Urothelium cell line (cell line): ENCODE data around the gene CLK1.

Experiments
- DNase-seq: peaks from one replicate; pipeline ENCODE4 v3.0.0; 2011; ENCODE audit warnings: low spot score, mixed read lengths
- FAIRE-seq: peaks from 2 replicates; lab custom pipeline; 2011; peaks lifted over from hg19 to GRCh38; lab: Jason Lieb, UNC

The CLK1 gene

DNA sequence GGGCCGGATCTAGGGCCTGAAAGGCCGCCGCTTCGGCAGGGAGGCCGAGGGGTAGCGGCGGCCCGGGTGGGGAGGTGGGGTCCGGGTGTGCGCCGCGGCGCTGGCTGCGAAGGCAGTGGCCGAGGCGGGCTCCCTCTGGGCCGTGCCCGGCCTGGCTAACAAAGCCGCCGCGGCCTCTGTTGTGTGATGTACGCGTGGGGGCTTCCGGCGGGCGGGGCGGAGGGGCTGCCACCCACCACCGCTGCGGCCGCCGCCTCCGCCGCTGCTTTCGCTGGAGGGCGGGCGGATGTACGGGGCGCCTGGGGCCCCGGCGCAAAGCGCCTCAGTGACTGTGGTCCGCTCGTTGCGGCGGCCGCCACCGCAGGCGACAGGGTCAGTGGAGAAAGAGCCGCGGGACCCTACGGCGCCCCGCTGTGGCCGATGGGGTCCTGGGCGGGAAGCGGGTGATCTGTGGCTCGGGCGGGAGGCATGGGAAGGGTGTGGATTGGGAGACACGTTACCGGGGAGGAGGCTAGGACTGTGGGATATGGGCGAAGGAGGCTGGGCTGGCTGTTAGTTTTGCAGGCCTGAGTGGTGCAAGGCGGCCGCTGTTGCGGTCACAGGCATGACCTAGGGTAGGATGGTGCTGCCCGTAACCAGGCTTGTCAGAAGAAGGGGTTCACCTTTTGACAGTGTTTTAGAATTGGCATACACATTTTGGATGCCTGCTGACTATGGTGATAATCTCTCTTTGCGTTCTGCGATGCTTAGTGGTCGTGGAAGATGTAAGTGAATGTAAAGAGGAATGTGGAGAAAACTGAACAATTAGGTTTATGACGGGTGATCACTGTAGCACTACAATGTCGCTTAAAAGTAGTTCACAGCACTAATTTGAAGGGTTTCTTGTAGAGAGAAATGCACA is 52.1 kb downstream of the CLK1 start:
- peak; percentile 75 for DNase-seq
- FAIRE-seq, result no peak

DNA sequence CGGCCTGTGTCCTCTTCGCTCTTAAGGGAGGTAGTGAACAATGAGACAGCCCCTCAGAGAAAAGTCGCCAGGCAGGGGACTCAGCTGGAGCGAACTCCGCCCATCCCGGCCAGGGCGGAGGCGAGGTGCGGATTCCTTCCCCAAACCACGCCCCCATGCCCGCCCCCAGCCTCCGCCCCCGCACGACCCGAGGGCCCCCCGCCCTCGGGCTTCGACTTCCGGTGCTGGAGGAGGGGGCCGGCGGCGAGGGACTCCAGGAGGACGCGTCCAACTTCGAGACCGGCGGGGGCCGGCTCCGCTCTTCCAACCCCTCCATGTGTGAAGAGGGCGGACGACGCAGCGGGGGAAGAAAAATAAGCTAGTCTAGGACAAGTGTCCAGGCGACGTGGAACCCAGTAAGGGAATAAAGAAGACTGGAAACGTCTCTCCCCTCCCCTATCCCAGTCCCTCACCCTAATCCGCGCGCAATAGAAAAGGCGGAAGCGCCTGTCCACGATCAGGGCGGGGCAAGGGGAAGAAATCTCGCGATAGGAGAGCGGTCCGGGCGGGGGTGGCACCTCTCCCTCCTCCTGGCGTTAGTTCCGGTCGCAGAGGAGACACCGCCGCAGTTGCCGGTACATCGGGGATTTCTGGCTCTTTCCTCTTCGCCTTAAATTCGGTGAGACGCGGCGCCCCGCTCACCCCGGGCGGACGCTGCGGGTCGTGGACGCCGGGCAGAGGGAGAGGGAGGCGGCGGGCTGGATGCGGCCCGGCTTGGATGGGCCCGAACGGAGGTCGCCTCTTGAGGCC is 52.9 kb downstream of the CLK1 start, which contains the start of gene BZW1:
Gene BZW1, plus strand, starts transcription at position 578 of the 789 bp plus-strand sequence. CDS start 1,308 bp downstream, outside the sequence.
- DNase-seq (peak; percentile 99), FAIRE-seq (peak; percentile 56)

DNA sequence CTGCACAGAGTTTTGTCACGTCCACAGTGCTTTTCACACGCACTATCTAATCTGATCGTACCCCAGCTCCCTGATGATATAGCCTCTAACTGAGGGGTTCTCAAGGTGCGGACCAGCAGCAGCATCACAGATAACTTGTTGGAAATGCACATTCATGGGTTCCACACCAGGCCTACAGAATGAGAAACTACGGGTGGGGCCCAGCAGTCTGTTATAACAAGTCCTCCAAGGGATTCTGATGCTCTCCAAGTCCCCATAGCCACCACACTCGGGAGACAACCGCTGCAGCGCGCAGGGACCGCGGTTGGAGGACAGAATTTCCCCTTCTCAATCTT is 53.5 kb downstream of the CLK1 start:
- FAIRE-seq (no peak), DNase-seq (no peak)

DNA sequence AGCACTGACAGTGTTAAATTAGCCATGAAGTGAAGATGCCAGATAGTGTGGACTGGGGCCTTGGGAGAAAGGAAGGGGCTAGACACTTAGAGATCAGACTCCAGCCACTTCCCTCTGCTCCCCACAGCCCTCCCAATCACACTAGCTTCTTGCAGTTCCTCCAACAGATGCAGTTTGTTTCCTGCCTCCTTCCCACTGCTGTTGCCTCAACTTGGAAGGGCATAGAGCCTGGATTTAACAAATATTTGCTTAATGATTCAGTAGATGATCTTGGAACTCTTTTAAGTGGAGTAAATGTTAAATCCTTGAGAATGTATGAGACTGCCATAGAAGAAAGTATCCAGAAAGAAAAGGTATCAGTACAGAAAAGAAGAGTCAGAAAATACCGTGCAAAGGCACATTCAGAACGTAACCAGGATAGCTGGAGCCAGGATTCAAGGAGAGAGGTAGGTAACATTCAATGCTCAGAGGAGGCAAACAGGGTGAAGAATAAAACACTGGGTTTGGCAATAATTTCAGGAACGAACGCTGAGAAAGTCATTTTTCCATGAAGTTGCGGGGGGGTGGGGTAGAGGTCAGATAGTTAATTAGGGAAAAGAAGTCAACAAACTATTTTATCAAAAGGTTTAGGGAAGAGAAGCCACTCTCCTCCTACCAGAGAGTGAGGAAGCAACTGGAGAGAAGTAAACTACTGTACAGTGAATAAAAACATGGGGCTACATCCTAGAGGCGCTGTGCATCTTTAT is 54.0 kb downstream of the CLK1 start:
- DNase-seq, result no peak
- FAIRE-seq, result no peak

DNA sequence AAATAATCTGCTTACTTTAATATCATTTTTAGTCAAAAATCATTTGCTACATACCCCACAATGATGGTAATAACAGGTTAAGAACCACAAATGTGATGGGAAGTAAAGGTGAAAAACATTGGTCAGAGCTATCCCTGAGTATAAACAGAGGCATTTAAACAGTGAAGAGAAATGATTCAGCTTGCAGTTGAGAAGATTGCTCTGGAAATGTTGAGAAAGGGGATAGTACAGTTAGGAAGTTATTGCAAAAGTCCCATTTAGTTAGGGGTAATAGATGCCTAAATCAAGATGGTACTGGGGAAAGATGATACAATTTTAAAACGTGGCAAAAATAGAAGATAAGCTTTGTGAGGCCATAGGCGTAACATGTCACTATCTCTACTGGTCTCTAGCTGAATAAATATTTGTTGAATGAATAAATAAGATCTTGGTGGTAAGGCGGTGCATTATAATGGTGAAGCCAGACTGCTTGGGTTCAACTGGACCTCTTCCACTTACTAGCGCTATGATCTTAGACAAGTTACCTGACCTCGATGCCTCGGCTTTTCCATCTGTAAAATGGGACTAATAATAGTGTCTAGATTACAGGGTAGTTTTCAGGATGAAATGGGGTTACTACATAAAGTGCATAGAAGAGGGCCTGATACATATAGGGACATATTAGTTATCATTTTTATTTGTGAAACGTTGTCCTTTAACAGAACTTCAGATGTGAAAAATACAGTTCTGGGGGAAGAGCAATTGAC is 54.8 kb downstream of the CLK1 start:
- FAIRE-seq (no peak), DNase-seq (no peak)
